NK-92 (cell line): Measurements from ENCODE around the gene PRELP.
"Not testable (repeated sequence)": the region's sequence is repeated elsewhere in the genome, so short reads cannot be mapped to it uniquely, and the experiment has no call there.

Experiments used
- DNase-seq: peaks from one replicate; lab custom pipeline; 2025; ENCODE audit not compliant: unreplicated experiment; lab: John Stamatoyannopoulos, UW

PRELP gene

DNA sequence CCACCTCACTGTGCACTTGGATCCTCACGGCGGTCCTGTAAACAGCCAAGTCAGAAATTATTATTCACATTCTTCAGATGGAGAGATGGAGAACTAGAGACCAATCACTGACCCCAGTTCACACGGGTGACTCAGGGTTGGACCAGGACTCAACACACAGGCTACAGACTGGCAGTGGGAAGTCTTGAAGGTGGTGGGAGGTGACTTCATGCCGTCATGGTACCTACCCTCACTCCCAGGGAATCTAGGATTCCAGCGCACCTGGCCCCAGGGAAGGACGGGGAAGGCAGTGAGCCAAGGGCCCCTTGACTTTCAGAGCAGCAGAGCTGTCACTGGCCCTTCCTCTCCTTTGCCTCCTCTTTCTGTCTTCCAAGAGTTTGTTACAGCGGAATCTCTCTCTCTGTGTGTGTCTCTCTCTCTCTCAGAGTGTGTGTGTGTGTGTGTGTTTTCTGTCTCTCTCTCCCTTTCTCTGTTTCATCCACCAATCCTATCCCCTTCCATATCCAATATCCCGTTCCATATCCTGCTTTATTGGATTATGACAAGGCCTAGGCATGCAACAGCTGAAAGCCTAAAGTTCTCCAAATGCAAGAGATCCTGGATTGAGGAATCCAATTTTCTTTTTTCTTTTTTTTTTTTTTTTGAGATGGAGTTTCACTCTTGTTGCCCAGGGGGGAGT lies 30.1 kb downstream of the PRELP start:
- no peak for DNase-seq

GRCh38 chr1:203506858-203507626 lies 31.4 kb downstream of the PRELP start:
- DNase-seq, result no peak

GRCh38 chr1:203507759-203508158 lies 32.2 kb downstream of the PRELP start:
- DNase-seq, result no peak

- no peak for DNase-seq
Observed at GRCh38 chr1:203508463-203509073, 33.0 kb downstream of the PRELP start.

GRCh38 chr1:203509135-203509534 lies 33.5 kb downstream of the PRELP start:
- no peak for DNase-seq

GRCh38 chr1:203511513-203511912 lies 35.9 kb downstream of the PRELP start:
- no peak for DNase-seq

- no peak for DNase-seq
Observed at GRCh38 chr1:203511930-203512329, 36.3 kb downstream of the PRELP start.

DNA sequence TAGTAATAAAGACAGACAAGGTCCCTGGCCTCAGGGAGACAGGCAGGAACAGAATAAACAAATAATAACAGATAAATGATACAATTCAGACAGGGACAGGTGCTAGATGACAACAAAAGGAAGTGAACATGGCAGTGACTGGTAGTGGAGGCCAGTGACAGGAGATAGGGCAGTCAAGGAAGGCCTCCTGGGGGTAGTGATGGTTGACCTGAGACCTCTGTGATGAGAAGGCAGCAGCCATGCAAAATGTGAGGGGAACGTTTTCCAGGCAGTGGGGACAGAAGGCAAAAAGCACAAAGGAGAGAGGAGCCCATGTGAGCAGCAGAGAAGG lies 36.9 kb downstream of the PRELP start:
- DNase-seq, result no peak

GRCh38 chr1:203512848-203513584 lies 37.4 kb downstream of the PRELP start:
- no peak for DNase-seq

DNA sequence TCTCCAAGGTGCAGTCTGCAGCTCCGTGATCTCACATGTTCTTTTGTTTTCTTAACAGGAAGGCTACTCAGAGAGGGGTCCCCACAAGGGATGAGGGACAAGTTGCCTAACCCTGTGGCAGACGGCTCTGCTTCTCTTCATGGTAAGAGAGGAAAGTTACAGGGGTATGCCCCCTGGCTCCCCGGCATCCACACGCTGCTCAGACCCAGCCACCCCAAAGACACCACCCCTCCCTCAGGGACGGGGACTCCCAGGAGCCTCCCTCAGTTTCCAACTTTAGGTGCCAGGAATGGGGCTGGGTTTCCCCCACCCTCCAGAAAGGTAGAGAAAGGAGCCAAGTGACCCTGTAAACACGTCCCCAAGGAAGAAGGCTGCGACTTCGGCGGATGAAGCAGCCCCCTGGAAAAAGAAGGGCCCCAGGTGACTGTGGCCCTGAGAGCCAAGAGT lies 38.0 kb downstream of the PRELP start:
- no peak for DNase-seq

- DNase-seq, result no peak
Observed at GRCh38 chr1:203516184-203516583, 40.6 kb downstream of the PRELP start.

DNA sequence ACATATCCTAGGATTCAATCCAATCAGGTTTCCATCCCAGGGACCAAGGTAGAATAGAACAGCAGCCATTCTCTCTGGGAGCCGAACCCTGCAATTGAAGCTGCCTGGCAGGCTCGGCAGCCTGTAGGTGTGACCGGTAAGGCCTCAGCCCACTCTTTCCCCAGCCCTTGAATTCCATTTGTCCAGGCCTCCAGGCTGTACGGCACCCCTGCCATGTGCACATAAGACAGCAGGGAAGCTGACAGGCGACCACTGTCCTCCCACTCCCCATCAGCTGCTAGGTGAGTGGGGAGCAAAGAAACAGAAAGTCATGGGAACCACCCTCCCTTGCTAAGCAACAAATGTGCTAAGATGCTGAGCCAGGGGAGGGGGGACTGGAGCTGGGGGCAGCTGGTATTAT lies 41.3 kb downstream of the PRELP start:
- no peak for DNase-seq

DNA sequence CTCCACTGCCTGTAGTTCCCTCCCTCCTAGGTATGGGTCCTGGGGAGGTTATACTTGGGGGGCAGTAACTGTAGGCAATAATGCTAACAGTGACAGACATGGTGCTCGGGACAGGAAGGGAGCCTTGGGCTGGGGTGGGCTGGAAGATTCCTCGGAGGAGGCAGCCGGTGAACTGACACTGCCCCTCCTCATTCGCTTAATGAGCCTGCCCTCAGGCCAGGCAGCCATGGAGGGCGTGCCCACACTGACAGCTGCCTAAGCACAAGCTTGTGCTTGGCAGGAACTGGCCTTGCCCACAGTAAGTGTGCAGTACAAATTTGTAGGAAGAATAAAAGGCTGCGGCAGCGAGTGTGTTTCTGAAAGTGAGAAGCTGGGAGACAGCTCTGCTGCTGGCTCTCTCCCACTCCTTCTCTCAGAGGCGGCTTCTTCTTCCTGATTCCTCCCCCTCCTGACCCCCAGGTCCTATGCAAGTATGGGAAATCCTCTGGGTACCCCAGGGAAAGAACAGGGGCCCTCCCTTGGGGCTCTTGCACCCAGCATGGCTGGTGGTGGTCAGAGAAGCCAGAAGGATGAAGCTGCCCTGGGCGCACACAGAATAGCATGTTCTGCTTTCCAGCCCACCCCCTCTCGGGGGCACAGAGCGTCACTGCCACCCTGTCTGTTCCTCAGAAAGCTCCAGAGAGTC lies 42.0 kb downstream of the PRELP start:
- DNase-seq, result no peak

- DNase-seq, result not testable (repeated sequence)
Observed at GRCh38 chr1:203518139-203518538, 42.5 kb downstream of the PRELP start.

GRCh38 chr1:203518541-203518940 lies 42.9 kb downstream of the PRELP start:
- DNase-seq, result no peak

GRCh38 chr1:203519053-203519840 lies 43.6 kb downstream of the PRELP start:
- DNase-seq, result no peak

DNA sequence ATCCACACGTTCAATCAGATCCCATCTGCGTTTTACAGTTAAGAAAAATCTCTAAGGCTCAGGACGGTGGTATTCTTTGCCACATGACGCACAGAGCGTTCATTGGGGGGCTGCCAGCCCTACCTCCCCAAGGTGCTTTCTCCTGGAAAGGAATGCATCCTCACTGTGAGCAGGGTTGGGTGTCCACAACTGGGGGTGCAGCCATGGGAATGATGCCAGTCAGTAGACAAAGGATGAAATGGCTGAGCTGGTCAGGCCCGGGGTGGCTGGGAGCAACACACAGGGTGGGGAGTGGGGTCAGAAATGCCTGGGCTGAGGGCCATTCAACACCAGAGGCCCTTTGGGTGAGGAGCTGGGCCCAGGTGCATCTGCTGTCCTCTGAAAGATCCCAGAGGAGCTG lies 44.3 kb downstream of the PRELP start:
- no peak for DNase-seq

GRCh38 chr1:203520315-203520714 lies 44.7 kb downstream of the PRELP start:
- DNase-seq, result no peak

- DNase-seq, result no peak
Observed at GRCh38 chr1:203521074-203521794, 45.6 kb downstream of the PRELP start.

GRCh38 chr1:203521812-203522211 lies 46.2 kb downstream of the PRELP start:
- DNase-seq, result no peak
